ENCODE results near the gene CA7.

- no peak for TF ChIP-seq CTCF (IDR thresholded peaks at IDR 0.05)
- TF ChIP-seq POLR2A (IDR thresholded peaks at IDR 0.05): no peak
- TF ChIP-seq EP300 (IDR thresholded peaks at IDR 0.05): no peak
- peak in 1 of 2 donors; percentile 51 for TF ChIP-seq POLR2AphosphoS5 (IDR thresholded peaks at IDR 0.05)
Observed at GRCh38 chr16:66881560-66881959, 37.3 kb downstream of the CA7 start.

Data from upper lobe of left lung (tissue), 4 donors.